Left lung (tissue), 10 donors: ENCODE measurements around the gene IFNL1. TPM values are rescaled to one million over a fixed set of nuclear protein-coding genes. Genes with fewer than 3 reads are reported as not detected.

ENCODE experiments used
- ATAC-seq: fragments of 200-7000 bp; cut with Tn5 transposase; one replicate; pipeline ENCODE4 v1.9.1; 2020; ENCODE audit warnings: moderate library complexity
- DNase-seq, 4 donors: peaks; one replicate each; pipeline ENCODE4 v3.0.0-alpha.2; 2013 to 2020
- H3K27ac ChIP-seq, 2 donors: fragments of 200-600 bp; sonication (generic) in 1 of 2; one replicate each; pipeline versions ENCODE4 v1.5.0 to v1.8.0; 2020 to 2021
- H3K27me3 ChIP-seq, 2 donors: fragments of 200-600 bp; sonication (generic) in 1 of 2; one replicate each; pipeline versions ENCODE4 v1.5.0 to v1.8.0; 2020 to 2021
- H3K36me3 ChIP-seq, 2 donors: fragments of 200-600 bp; sonication (generic) in 1 of 2; one replicate each; pipeline versions ENCODE4 v1.5.0 to v1.8.0; 2020 to 2021
- H3K4me1 ChIP-seq, 2 donors: fragments of 200-600 bp; one replicate each; pipeline ENCODE4 v1.8.0; 2021
- H3K4me3 ChIP-seq, 2 donors: fragments of 200-600 bp; sonication (generic) in 1 of 2; one replicate each; pipeline versions ENCODE4 v1.5.0 to v1.8.0; 2020 to 2021; ENCODE audit warnings: mild to moderate bottlenecking in 1 of 2
- H3K9me3 ChIP-seq, 2 donors: fragments of 200-600 bp; sonication (generic) in 1 of 2; one replicate each; pipeline versions ENCODE4 v1.5.0 to v1.8.0; 2020 to 2021
- intact Hi-C, 2 donors: fragments of 100-400 bp; cut with DNase I; formaldehyde crosslinking; loops; one replicate each; pipeline versions ENCODE4 v1.11.2 to v1.14.2; 2022
- polyA plus RNA-seq, 6 donors: library from polyadenylated mRNA; unstranded; fragments of 120-200 nt; gene quantifications; one replicate each; pipeline ENCODE4 v1.2.1, GENCODE V29; 2013; ENCODE audit not compliant: insufficient read length in 6 of 6
- total RNA-seq, 2 donors: library from RNA; stranded (reverse); fragmentation: NEBNext Ultra II Directional; extraction: Animal tissue kit (Norgen Biotek cat#: 25700); gene quantifications; one replicate each; pipeline ENCODE4 v1.2.1, GENCODE V29; 2021
- TF ChIP-seq, protein P1 (sequence below), 2 donors: fragments of 200-600 bp; sonication (generic) in 1 of 2; IDR thresholded peaks; one replicate each; pipeline versions ENCODE4 v1.5.0 to v1.8.0; 2021; ENCODE audit warnings: antibody characterized with exemption in 2 of 2
- donor health status: DM: no; HTN: yes; CAD: no.
- donor health status: DM: no; HTN: no; CAD: no.

The IFNL1 gene
- total and polyA plus RNA-seq, 8 donors = not detected

GRCh38 chr19:39296906-39297305 lies 699 bp downstream of the IFNL1 start:
- intact Hi-C loops = no loop called here
- H3K9me3 ChIP-seq = no peaks in the 10 kb centered on the region
- ATAC-seq (no peak), DNase-seq (no peak)
- TF ChIP-seq, protein P1, sequence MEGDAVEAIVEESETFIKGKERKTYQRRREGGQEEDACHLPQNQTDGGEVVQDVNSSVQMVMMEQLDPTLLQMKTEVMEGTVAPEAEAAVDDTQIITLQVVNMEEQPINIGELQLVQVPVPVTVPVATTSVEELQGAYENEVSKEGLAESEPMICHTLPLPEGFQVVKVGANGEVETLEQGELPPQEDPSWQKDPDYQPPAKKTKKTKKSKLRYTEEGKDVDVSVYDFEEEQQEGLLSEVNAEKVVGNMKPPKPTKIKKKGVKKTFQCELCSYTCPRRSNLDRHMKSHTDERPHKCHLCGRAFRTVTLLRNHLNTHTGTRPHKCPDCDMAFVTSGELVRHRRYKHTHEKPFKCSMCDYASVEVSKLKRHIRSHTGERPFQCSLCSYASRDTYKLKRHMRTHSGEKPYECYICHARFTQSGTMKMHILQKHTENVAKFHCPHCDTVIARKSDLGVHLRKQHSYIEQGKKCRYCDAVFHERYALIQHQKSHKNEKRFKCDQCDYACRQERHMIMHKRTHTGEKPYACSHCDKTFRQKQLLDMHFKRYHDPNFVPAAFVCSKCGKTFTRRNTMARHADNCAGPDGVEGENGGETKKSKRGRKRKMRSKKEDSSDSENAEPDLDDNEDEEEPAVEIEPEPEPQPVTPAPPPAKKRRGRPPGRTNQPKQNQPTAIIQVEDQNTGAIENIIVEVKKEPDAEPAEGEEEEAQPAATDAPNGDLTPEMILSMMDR (IDR thresholded peaks at IDR 0.05) = no peak
- peaks cover 0 to 8% of the 10 kb centered on the region in 2 donors for H3K27me3 ChIP-seq
- H3K27ac ChIP-seq = no peak overlapping the region
- no peak overlapping the region for H3K4me3 ChIP-seq
- no peaks in the 10 kb centered on the region for H3K36me3 ChIP-seq
- no peaks in the 10 kb centered on the region for H3K4me1 ChIP-seq

- TF ChIP-seq, protein P1 (IDR thresholded peaks at IDR 0.05) = no peak
- H3K27ac ChIP-seq = no peak overlapping the region
- no peaks in the 10 kb centered on the region for H3K9me3 ChIP-seq
- peaks cover 0 to 8% of the 10 kb centered on the region in 2 donors for H3K27me3 ChIP-seq
- no peaks in the 10 kb centered on the region for H3K4me1 ChIP-seq
- intact Hi-C loops = no loop called here
- H3K4me3 ChIP-seq = no peak overlapping the region
- DNase-seq = peak in 1 of 4 donors; percentile 81
- peak; percentile 34 for ATAC-seq
- H3K36me3 ChIP-seq = no peaks in the 10 kb centered on the region
Measured at GRCh38 chr19:39297931-39298634, 1.9 kb downstream of the IFNL1 start.

DNA sequence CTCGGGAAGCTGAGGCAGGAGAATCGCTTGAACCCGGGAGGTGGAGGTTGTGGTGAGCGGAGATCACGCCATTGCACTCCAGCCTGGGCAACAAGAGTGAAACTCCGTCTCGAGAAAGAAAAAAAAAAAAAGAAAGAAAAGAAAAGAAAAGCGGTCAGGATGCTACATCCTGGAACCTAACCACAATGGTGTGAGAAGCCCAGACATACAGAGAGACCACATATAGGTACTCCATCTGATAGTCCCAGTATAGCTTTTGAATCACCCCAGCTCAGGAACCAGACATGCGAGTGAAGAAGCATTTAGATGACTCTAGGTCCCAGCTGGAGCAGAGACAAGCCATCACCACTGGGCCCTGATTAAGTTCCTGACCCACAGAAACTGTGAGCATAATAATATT lies 3.2 kb downstream of the IFNL1 start:
- TF ChIP-seq, protein P1 (IDR thresholded peaks at IDR 0.05) = no peak
- ATAC-seq (no peak), DNase-seq (no peak)
- Histone ChIP-seq H3K9me3 (no peaks in the 10 kb centered on the region), H3K27ac (no peak overlapping the region), H3K4me1 (no peaks in the 10 kb centered on the region), H3K36me3 (no peaks in the 10 kb centered on the region), H3K4me3 (no peak overlapping the region), H3K27me3 (peaks cover 0 to 8% of the 10 kb centered on the region in 2 donors)
- intact Hi-C loops = no loop called here

- Histone ChIP-seq H3K4me1 (no peaks in the 10 kb centered on the region), H3K36me3 (no peaks in the 10 kb centered on the region)
- intact Hi-C loops = no loop called here
Measured at GRCh38 chr19:39299832-39300231, 3.6 kb downstream of the IFNL1 start.

DNA sequence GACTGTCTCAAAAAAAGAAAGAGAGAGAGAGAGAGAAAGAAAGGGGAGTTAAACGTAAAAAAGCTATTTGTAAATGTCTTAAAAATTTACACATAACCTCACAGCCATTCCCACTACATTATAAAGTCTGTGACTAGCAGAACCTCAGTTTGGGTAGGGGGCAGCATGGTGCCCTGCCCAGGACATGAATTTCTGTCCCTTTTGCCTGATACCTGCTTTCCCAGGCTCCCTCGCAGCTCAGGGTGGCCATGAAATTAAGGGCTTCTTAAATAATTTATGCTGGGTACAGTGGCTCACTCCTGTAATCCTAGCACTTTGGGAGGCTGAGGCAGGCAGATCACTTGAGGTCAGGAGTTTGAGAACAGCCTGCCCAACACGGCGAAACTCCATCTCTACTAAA lies 4.8 kb downstream of the IFNL1 start:
- intact Hi-C loops = no loop called here
- DNase-seq (no peak), ATAC-seq (no peak)
- no peaks in the 10 kb centered on the region for H3K36me3 ChIP-seq
- H3K4me3 ChIP-seq = no peak overlapping the region
- H3K4me1 ChIP-seq = no peaks in the 10 kb centered on the region
- H3K9me3 ChIP-seq = no peaks in the 10 kb centered on the region
- TF ChIP-seq, protein P1 (IDR thresholded peaks at IDR 0.05) = no peak
- H3K27me3 ChIP-seq = peaks cover 0 to 18% of the 10 kb centered on the region in 2 donors
- no peak overlapping the region for H3K27ac ChIP-seq

More at GRCh38 chr19:39299832-39300231, 3.6 kb downstream of the IFNL1 start:
- ATAC-seq = no peak
- Histone ChIP-seq H3K27me3 (peaks cover 0 to 11% of the 10 kb centered on the region in 2 donors), H3K9me3 (no peaks in the 10 kb centered on the region), H3K27ac (no peak overlapping the region), H3K4me3 (no peak overlapping the region)
- TF ChIP-seq, protein P1 (IDR thresholded peaks at IDR 0.05) = no peak
- DNase-seq = no peak
